Body of pancreas (tissue), 4 donors: ENCODE data around the gene FES.

ENCODE experiments used
- CTCF ChIP-seq, 7 experiments: fragments of 450-650 bp in 4 of 7; fragments of 200-600 bp in 3 of 7; sonication (generic) in 3 of 7; IDR thresholded peaks; one replicate each; pipeline ENCODE4 v1.5.1; 2016 to 2019; ENCODE audit warnings: antibody characterized with exemption in 7 of 7
- POLR2A ChIP-seq, 3 donors: fragments of 450-650 bp; IDR thresholded peaks; one replicate each; pipeline ENCODE4 v1.6.1; 2016; ENCODE audit warnings: antibody characterized with exemption in 3 of 3, mild to moderate bottlenecking in 2 of 3

DNA sequence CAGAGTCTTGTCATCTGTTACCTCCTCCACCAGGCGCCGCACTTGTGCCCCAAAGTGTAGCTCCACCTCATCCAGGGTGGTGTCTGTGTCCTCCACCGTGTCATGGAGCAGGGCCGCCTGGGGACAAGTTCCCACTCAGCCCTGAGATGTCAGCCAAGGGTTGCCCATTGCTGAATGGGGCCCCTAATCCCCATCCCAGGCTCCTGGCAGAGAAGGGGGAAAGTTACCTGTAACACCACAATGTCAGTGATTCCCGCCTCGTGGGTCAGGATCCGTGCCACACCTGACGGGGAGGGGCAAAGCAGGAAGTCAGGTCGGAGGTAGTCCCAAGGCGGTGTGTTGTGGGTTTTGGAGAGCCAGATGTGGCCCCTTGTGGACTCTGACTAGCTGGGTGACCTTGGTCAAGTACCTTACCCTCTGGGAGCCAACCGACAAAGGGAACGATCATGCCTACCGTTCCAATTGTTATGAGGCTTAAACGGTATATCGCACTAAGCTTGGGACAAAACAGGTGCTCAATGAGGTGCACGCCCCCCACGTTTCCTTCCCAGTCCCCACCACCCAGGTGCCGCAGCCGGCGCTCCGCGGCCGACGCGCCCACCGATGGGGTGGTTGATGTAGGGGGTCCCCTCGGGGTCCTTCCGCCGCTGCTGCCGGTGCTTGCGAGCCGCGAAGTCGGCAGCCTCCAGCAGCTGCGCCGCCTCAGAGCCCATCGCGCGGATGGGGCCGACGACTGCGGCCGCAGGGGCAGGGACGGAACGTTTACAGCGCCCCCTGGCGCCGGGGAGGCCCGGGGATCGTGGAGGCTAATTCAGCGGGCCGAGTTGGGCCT is 47.7 kb downstream of the FES start, which contains the start of gene HDDC3:
- TF ChIP-seq CTCF (IDR thresholded peaks at IDR 0.05) = peak; percentile 91 to 97 (median 93)
- peak; percentile 77 to 91 (median 91) for TF ChIP-seq POLR2A (IDR thresholded peaks at IDR 0.05)
